HEK293 (cell line): Measurements from ENCODE around the gene ZNF423.

Experiments
- MYNN ChIP-seq: fragments of 450-650 bp; formaldehyde crosslinking; IDR thresholded peaks from 2 replicates; pipeline ENCODE4 v1.5.1; 2016; ENCODE audit warnings: missing biosample characterization, missing genetic modification characterization, borderline replicate concordance
- SETDB1 ChIP-seq: IDR thresholded peaks from one replicate; pipeline ENCODE4 v1.6.1; 2017; ENCODE audit warnings: mild to moderate bottlenecking, low read length, moderate library complexity, mixed read lengths; ENCODE audit not compliant: insufficient read length
- TRIM28 ChIP-seq: IDR thresholded peaks from 2 replicates; pipeline ENCODE4 v1.6.1; 2011; ENCODE audit warnings: low read length, control low read depth, borderline replicate concordance
- TSHZ1 ChIP-seq: fragments of 450-650 bp; formaldehyde crosslinking; IDR thresholded peaks from 2 replicates; pipeline ENCODE4 v1.5.1; 2016; ENCODE audit warnings: missing biosample characterization, missing genetic modification characterization, borderline replicate concordance
- YY1 ChIP-seq: fragments of 450-650 bp; formaldehyde crosslinking; IDR thresholded peaks from 2 replicates; pipeline ENCODE4 v1.5.1; 2018; ENCODE audit warnings: missing biosample characterization, missing genetic modification characterization
- ZNF24 ChIP-seq: fragments of 450-650 bp; formaldehyde crosslinking; IDR thresholded peaks from 2 replicates; pipeline ENCODE4 v1.5.1; 2016; ENCODE audit warnings: missing biosample characterization, missing genetic modification characterization
- ZNF488 ChIP-seq: fragments of 450-650 bp; formaldehyde crosslinking; IDR thresholded peaks from 2 replicates; pipeline ENCODE4 v1.5.1; 2016; ENCODE audit warnings: missing biosample characterization, missing genetic modification characterization
- ZNF626 ChIP-seq: fragments of 450-650 bp; sonication (Bioruptor Pico); formaldehyde crosslinking; IDR thresholded peaks from 2 replicates; pipeline ENCODE4 v1.5.1; 2018; ENCODE audit warnings: missing biosample characterization, missing genetic modification characterization, inconsistent platforms
- ZNF768 ChIP-seq: fragments of 450-650 bp; formaldehyde crosslinking; IDR thresholded peaks from 2 replicates; pipeline ENCODE4 v1.5.1; 2018; ENCODE audit warnings: missing biosample characterization, mild to moderate bottlenecking, missing genetic modification characterization
- TF ChIP-seq, protein P1 (sequence below): fragments of 450-650 bp; formaldehyde crosslinking; IDR thresholded peaks from 2 replicates; pipeline ENCODE4 v1.5.1; 2016; ENCODE audit warnings: missing biosample characterization, missing genetic modification characterization
- TF ChIP-seq, protein P2 (sequence below): fragments of 450-650 bp; formaldehyde crosslinking; IDR thresholded peaks from 2 replicates; pipeline ENCODE4 v1.5.1; 2016; ENCODE audit warnings: missing biosample characterization, missing genetic modification characterization
- TF ChIP-seq, protein P3 (sequence below): fragments of 450-650 bp; formaldehyde crosslinking; IDR thresholded peaks from 2 replicates; pipeline ENCODE4 v1.5.1; 2016; ENCODE audit warnings: missing biosample characterization, missing genetic modification characterization

DNA sequence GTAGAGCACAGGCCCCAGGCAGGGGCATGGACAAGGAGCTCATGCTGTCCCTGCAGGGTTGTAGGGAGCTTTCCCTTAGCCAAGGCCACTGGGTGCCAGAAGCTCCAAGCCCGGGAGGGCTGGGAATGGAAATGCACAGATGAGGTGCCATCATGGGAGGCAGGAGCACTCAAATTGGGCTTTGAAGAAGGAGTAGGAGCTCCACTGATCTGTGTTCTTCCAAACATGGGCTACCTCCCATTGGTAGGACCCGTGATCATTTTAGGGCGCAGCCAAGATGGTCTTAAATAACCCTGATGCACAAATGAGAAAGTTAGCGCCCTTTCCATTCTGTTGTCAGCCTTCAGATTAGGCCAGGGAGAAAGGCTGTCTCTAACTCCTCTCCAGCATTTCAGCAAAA is 201.5 kb downstream of the ZNF423 start:
- TF ChIP-seq, protein P1, sequence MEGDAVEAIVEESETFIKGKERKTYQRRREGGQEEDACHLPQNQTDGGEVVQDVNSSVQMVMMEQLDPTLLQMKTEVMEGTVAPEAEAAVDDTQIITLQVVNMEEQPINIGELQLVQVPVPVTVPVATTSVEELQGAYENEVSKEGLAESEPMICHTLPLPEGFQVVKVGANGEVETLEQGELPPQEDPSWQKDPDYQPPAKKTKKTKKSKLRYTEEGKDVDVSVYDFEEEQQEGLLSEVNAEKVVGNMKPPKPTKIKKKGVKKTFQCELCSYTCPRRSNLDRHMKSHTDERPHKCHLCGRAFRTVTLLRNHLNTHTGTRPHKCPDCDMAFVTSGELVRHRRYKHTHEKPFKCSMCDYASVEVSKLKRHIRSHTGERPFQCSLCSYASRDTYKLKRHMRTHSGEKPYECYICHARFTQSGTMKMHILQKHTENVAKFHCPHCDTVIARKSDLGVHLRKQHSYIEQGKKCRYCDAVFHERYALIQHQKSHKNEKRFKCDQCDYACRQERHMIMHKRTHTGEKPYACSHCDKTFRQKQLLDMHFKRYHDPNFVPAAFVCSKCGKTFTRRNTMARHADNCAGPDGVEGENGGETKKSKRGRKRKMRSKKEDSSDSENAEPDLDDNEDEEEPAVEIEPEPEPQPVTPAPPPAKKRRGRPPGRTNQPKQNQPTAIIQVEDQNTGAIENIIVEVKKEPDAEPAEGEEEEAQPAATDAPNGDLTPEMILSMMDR (tag by site-specific recombination): no peak
- TF ChIP-seq, protein P2, sequence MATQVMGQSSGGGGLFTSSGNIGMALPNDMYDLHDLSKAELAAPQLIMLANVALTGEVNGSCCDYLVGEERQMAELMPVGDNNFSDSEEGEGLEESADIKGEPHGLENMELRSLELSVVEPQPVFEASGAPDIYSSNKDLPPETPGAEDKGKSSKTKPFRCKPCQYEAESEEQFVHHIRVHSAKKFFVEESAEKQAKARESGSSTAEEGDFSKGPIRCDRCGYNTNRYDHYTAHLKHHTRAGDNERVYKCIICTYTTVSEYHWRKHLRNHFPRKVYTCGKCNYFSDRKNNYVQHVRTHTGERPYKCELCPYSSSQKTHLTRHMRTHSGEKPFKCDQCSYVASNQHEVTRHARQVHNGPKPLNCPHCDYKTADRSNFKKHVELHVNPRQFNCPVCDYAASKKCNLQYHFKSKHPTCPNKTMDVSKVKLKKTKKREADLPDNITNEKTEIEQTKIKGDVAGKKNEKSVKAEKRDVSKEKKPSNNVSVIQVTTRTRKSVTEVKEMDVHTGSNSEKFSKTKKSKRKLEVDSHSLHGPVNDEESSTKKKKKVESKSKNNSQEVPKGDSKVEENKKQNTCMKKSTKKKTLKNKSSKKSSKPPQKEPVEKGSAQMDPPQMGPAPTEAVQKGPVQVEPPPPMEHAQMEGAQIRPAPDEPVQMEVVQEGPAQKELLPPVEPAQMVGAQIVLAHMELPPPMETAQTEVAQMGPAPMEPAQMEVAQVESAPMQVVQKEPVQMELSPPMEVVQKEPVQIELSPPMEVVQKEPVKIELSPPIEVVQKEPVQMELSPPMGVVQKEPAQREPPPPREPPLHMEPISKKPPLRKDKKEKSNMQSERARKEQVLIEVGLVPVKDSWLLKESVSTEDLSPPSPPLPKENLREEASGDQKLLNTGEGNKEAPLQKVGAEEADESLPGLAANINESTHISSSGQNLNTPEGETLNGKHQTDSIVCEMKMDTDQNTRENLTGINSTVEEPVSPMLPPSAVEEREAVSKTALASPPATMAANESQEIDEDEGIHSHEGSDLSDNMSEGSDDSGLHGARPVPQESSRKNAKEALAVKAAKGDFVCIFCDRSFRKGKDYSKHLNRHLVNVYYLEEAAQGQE (tag by site-specific recombination): no peak
- TF ChIP-seq, protein P3, sequence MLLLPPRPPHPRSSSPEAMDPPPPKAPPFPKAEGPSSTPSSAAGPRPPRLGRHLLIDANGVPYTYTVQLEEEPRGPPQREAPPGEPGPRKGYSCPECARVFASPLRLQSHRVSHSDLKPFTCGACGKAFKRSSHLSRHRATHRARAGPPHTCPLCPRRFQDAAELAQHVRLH: no peak
- TF ChIP-seq SETDB1: no peak
- TF ChIP-seq TSHZ1 (tag by site-specific recombination): no peak
- TF ChIP-seq ZNF626 (tag by site-specific recombination): no peak
- no peak for TF ChIP-seq ZNF768 (tag by site-specific recombination)
- TF ChIP-seq YY1: no peak
- TF ChIP-seq ZNF24 (tag by site-specific recombination): no peak
- no peak for TF ChIP-seq MYNN (tag by site-specific recombination)
- no peak for TF ChIP-seq TRIM28
- no peak for TF ChIP-seq ZNF488
